GM21737 (cell line): ENCODE measurements around the gene VILL.
"Not testable (repeated sequence)": the region's sequence is repeated elsewhere in the genome, so short reads cannot be mapped to it uniquely, and the experiment has no call there.

Experiments used
- ATAC-seq: cut with Tn5 transposase; IDR thresholded peaks from one replicate; pipeline ENCODE4 v1.9.1; 2021; ENCODE audit warnings: mild to moderate bottlenecking, moderate library complexity; ENCODE audit not compliant: unreplicated experiment

VILL gene

DNA sequence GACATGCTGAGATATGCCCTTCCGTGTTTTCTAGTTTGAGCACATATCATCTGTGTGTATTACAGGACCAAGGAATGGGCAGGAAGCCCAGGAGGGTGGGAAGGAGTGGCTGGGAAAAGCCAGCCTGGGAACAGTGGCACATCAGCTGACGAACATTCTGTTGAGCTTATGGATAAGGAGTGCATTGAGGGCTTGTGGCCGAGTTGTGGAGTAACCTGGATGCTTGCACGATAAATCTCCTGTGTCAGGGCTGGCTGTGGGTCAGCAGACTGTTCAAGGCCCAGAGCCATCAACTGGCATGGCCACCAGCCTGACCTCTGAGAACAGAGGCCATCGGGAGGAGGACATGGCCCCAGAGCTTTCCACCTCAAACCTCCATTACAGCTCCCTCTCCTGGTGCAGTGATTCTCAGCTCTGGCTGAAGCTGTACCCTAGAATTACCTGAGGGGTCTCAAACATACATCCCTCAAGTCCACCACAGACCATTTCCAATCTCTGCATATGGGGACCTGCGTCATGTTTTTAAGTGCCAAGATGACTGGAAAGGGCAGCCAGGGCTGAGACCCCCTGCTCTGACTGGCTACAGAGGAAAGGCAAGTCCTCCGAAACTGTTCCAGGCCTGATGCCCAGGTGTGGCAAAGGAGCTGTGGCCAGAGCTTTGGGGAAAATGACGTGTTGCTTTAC lies 4.8 kb upstream of the VILL start:
- ATAC-seq = no peak

DNA sequence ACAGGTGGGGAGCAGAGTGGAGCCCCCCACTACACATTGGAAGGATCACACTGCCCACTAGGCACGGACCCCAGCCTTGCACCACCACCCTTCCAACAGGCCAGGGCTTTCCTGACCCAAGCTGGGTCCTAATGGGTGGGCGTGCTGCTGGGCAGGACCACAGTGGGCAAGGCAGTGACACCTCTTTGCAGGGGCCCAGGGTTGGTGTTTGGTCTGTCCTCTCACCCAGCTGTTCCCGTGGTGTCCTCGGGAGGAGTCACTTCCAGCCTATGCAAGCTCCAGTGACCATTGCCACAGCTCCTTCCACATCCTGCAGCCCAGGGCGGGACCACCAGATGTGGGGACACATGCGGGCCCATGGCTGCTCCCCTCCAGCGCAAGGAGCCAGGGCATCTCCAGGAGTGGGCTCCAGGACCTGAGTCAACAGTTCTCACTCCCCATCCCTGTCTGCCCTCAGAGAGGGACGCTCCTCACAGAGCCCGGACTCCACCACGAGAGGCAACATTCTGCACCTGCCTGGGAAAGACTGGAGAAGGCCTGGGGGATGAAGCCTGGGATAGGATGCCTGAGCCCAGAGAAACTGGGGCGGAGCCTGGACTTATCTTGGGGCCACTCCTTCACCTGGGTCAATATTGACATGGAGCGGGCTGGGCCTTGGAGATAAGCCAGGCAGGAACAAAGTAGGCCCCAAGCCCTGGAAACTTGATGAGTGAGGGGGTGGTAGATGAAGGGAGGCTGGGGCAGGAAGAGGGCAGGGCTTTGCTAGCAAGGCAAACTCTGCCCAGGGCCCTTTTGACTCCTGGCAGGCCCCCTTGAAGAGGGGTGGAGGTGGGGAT lies 3.9 kb upstream of the VILL start:
- no peak for ATAC-seq

DNA sequence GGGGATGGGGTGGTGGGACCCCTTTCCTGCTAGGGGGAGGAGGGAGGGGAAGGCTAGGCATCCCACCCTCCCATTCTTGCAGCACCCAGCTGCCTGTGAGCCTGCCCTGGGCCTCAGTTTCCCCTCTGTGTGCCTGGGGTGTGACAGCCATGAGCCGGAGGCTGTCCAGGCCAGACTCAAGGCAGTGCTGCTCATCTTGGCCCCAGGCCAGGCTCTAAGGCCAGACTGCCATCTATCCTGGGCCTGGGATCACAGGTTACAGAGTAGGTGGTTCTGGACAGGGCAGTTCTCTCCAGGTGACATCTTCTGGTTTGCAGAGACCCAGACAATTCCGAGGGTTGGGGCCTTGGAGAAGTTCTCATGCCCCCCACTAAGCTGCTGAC lies 3.3 kb upstream of the VILL start:
- no peak for ATAC-seq

DNA sequence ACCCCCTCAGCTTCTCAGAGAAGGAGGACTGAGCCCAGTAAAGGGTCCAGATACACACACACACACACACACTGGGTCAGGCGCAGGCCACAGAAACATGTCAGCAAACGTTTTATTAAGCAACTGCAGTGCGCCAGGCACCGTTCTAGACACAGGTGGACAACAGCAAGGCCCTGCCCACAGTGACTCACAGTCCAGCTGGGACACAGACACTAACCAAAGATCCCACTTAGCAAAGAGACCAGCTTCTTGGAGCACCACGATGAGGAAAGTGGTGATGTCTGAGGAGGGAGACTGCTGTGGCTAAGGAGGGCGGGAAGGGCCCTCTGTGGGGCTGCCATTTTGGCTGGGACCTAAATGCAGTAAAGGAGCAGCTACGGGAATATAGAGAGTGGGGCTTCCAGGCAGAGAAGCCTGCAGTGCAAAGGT lies 2.8 kb upstream of the VILL start:
- ATAC-seq = no peak

DNA sequence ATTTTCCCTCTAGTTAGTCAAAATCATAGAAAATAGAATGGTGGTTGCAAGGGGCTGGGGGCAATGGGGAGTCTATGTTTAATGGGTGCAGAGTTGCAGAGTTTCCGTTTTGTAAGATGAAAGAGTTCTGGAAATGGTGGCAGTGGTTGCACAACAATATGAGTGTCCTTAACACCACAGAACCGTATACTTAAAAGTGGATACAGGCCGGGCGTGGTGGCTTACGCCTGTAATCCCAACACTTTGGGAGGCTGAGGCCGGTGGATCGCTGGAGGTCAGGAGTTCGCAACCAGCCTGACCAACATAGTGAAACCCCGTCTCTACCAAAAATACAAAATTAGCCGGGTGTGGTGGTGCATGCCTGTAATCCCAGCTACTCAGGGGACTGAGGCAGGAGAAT lies 2.2 kb upstream of the VILL start:
- ATAC-seq = not testable (repeated sequence)

DNA sequence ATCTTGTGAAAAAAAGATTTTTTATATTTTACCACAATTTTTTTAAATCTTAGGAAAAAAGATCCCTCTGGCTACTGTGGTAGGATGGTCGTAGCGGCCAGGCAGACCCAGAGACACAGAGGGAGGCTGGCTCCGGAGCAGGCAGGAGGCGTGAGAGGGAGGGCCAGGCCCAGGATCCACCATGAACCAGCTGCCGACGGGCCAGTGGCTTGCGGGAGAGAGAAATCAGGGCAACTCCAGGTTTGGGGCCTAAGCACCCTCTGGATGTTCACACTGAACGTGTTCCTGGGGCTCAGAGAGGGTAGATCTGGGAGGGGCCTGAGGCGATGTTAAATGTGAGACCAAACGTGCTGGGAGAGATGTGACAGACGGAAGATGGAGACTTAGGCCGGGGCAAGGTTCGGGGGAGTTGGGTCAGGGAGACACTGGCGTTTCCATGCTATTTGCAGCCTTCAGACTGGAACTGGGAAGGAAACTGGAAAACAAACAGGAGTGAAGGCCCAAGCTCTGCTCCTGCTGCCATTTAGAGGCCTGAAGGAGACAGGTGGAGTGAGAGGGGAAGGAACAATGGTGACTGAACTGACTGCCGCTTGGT lies 1.6 kb upstream of the VILL start:
- ATAC-seq = no peak

DNA sequence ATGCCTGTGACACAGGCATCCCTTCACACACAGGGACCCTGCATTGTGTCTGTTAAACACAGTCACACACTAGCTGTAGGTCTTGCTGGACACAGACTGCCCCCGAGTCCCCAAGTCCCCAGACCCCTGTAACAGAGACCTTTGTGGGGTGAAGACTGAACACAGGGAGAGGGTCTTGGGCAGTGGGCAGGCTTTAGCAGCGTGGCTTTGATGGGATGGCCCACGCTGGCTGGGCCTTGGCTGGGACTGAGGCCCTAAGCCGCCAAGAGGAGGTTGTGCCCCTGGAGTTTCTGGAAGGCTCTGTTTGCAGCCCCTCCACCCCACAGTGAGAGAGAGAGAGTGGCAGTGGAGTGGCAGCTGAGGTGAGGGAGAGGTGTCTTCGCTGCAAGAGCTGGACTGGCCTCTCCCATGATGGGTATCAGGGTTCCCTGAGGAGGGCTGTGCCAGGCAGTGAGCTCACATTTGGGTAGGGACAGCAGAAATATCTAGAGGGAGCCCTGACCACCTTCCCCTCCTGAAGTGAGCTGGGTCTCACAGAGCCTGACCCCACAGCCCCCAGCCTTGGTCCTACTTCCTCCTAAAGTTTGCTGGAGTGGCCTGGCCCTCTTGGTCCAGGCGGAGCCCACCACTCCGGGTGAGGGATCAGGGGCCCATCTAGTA lies 635 bp upstream of the VILL start:
- no peak for ATAC-seq

DNA sequence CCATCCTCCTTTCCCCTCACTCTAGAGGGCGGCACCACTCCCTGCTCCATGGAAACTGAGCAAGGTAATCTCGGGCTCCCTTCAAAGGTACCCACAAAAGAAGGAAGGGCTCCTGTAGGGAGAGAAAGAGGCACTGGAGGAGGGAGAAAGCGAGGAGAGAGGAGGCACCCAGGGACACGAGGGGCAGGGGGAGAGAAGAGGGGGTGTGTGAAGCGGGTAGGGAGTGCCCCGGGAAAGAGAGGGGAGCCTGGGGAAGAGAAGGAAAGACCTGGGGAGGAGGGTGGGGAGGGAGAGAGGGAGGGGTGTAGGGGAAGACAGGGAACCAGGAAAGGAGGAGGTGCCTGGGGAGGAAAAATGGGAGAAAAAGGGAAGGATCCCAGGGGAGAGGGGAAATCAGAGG lies 523 bp downstream of the VILL start:
- no peak for ATAC-seq

DNA sequence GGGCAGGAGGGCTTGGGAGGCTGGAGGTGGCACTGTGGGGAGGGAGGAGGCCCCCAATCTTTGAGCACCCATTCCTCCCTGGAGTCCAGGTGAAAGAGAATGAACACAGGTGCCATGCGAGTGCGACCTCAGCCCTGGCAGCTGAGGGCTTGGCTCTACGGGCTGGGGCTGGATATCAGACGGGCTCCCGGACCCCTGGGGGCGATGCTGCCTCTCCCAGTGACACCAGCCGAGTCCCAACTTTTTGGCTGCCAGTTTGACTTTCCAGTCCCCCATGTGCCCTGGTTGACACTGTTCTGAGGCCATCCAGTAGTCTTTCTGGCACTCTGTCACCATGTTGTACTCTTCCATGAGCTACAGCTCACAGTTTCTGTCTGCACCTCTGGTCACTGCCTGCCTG lies 1.2 kb downstream of the VILL start:
- ATAC-seq = no peak

DNA sequence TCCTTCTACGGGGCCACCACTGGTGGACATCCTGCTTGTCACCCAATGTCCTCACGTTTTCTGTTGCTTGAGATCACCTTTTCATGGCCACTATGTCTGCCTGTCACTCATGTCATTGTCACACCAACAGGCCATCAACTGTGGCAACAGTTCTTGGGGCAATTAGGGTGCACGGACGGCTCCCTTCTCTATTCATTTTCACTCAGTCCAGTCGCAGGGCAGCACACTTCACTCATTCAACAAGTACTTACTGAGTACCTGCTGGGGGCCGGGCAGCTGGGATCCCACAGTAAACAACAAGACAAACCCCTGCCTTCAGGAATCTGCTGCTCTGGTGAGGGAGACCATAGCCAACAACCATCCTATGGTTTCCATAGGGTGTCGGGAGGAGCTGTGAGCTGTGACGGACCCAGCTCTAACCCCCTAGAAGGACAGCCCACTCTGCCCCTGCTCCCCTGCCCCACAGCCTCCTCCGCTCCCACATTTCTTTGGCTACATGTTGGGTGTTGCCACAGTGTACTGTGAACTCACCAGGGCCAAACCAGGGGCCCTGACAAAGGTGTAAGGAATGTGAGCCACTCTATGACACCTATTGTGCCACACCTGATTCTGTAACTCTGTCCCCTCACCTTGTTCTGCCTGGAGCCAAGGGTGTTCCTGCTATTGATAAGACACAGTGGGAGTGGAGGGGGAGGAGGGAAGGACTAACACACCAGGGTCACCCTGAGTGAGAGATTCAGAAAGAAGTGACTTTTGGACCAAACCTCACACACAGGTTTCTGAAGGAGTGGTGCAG lies 1.9 kb downstream of the VILL start:
- no peak for ATAC-seq

DNA sequence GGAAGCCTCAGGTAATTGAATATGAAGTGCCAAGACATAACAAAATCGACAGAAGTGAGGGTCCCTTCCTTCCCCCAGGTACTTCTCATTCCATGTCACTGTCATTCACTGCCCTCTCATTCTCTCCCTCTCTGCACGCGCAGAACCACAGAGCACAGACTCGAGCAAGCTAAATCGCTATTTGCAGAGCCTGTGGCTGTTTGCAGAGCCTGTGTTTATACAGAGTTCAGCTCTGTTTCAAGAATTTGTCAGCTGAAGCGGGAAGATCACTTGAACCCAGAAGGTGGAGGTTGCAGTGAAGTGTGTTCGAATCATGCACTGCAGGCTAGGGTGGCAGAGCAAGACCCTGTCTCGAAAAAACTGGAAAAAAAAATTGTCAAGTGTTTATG lies 2.5 kb downstream of the VILL start:
- ATAC-seq = no peak

DNA sequence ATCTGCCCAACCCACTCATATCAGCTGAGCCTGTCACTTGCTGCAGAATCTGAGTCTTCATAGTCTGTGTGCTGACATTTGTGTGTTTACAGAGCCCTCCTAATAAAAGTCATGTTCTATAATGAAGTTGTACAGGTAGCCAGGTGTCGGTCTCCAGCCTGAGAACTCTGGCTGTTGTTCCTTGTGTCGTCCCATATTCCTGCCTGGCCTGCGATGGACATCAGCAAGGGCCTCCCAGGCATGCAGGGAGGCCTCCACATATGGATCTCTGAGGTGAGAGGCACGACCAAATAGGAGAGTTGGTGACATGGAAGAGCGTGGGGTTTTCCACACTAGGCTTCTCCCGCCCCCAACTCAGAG lies 2.9 kb downstream of the VILL start:
- ATAC-seq = no peak

DNA sequence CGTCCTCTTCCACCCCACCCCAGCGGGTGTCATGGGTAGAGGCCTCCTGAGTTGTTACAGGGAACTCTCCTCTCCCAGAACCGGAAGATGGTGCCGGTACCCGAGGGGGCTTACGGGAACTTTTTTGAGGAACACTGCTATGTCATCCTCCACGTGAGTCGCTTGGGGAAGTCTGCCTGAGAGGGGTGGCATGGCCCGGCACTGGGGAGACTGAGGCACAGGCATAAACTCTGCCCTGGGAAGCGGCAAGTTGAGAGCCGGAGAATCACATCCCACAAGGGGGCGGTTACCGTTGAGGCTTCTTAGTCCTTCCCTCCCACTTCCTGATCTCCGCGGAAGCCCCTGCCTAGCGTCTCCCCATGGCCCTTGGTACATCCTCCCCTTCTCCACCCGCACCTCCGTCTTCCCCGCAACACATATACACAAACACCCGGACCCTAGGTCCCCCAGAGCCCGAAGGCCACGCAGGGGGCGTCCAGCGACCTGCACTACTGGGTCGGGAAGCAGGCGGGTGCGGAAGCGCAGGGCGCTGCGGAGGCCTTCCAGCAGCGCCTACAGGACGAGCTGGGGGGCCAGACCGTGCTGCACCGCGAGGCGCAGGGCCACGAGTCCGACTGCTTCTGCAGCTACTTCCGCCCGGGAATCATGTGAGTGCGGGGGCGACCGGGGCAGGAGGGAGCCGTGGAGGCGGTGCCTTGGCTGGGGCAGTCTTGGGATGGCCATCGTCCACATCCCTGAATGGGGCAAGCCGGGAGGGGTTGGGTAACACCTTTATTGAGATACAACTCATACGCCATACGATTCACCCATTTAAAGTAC lies 3.4 kb downstream of the VILL start:
- peak; percentile 57 for ATAC-seq

DNA sequence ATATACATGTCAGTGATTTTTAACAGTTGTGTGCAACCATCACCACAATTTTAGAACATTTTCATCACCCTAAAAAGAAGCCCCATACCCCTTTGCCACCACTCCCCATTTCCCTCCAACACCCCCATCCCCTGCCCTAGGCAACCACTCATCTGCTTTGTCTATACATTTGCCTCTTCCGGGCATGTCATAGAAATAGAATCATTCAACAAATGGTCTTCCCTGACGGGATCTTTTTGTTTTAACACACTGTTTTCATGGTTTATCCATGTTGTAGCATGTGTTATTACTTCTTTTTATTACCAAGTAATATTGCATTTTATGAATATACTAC lies 4.0 kb downstream of the VILL start:
- no peak for ATAC-seq

DNA sequence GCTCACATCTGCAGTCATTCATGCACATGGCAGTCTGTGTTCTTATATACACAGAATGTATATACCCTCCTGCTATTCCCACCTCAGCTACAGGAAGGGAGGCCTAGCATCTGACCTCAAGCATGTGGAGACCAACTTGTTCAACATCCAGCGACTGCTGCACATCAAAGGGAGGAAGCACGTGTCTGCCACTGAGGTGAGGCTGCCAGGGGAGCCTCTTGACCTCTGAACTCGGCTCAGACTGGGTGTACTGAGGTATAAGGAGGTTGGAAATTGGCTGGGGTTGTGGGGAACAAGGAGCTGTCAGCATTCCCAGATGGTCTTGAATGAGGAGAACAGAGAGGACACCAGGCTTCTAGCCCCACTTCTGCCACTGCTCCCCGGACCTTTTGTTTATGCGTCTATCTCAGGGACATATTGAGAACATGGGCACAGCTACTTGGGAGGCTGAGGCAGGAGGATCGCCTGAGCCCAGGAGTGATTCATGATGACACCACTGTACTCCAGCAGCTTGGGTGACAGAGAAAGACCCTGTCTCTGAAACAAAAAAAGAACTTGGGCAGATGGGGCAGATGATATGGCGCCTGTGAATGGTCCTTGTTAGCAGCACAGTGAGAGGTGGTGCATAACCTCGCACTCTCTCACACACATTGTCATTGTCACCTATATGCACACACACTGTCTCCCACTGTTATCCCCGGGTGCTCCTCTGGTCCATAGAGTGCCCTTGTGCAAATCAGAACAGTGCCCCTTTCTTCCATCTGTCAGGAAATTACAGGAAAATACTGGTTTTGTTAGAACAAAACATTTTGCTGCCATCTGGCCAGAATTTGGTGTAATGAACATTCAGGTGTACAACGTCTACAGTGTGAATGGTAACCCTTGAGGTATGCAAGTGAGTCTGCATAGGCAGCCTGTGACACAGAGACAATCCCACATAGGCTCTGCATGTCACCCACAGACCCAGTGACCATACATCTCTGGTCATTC lies 5.4 kb downstream of the VILL start:
- no peak for ATAC-seq

DNA sequence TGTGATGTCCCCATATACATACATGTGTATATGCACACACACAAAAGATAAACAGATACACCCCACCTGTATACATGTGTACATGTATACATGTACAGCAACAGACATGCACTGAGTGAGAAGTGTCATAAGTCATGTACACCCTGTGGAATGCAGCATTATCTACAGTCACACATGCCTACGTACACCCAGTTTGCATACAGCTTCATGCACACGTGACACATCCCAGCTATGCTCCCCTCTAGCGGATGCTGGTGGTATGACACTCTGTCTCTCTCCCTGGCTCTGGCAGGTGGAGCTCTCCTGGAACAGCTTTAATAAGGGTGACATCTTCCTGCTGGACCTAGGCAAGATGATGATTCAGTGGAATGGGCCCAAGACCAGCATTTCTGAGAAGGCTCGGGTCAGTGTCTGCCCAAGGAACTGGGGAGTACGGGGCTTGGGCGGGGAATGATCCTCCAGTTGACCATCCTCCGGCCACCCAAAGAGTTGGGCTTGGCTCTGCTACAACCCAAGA lies 6.3 kb downstream of the VILL start:
- peak; percentile 37 for ATAC-seq

DNA sequence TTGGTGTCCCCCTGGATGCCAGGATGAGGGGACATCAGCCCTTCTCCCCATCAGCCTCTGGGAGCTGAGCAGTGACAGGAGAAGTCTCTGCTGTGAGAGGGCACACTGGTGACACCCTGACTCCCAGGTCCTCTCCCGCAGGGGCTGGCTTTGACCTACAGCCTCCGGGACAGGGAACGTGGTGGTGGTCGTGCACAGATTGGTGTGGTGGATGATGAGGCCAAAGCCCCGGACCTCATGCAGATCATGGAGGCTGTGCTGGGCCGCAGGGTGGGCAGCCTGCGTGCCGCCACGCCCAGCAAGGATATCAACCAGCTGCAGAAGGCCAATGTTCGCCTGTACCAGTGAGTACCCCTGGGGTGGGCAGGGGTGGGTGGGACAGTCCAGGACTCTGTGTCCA lies 6.8 kb downstream of the VILL start:
- no peak for ATAC-seq

DNA sequence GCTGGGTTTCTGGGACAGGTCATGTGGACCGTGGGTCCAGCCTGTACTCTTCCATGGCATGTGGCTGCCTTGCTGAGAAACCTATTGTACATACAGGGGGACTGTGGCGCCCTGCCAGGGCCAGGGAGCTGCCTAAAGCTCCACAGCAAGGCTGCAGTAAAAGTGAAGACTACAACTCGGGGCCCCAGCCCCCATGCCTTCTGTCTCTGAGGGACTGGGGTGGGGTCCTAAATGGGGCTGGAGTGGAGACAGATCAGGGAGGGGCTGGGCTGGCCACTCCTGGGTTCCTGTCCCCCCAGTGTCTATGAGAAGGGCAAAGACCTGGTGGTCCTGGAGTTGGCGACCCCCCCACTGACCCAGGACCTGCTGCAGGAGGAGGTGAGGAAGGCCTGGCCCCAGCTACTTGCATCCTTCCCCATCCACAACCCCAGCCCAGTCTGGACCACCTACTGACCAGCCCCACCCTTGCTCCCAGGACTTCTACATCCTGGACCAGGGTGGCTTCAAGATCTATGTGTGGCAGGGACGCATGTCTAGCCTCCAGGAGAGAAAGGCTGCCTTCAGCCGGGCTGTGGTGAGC lies 7.3 kb downstream of the VILL start:
- no peak for ATAC-seq
